CD4-positive, alpha-beta T cell treated with Interleukin-6 at 100 ng/mL for 8 hours (primary cell): ENCODE results near the gene SMC5.
"Not testable (repeated sequence)": the region's sequence is repeated elsewhere in the genome, so short reads cannot be mapped to it uniquely, and the experiment has no call there.

Experiments used
- DNase-seq: peaks from one replicate; pipeline ENCODE4 v3.0.0-alpha.2; 2020; ENCODE audit warnings: mixed read lengths, low spot score

SMC5 gene

GRCh38 chr9:70263421-70263820, 4.6 kb downstream of the SMC5 start:
- no peak for DNase-seq

GRCh38 chr9:70278305-70278704, 19.5 kb downstream of the SMC5 start:
- no peak for DNase-seq

- DNase-seq = no peak
Observed at GRCh38 chr9:70283848-70284247, 25.1 kb downstream of the SMC5 start.

- no peak for DNase-seq
Observed at GRCh38 chr9:70285246-70285645, 26.5 kb downstream of the SMC5 start.

- no peak for DNase-seq
Observed at GRCh38 chr9:70285981-70286598, 27.3 kb downstream of the SMC5 start.

- no peak for DNase-seq
Observed at GRCh38 chr9:70290626-70291025, 31.8 kb downstream of the SMC5 start.

GRCh38 chr9:70291446-70291845, 32.7 kb downstream of the SMC5 start:
- no peak for DNase-seq

GRCh38 chr9:70292253-70292652, 33.5 kb downstream of the SMC5 start:
- no peak for DNase-seq

- DNase-seq = no peak
Observed at GRCh38 chr9:70293214-70293613, 34.4 kb downstream of the SMC5 start.

- DNase-seq = no peak
Observed at GRCh38 chr9:70297141-70297540, 38.4 kb downstream of the SMC5 start.

- no peak for DNase-seq
Observed at GRCh38 chr9:70298245-70298771, 39.5 kb downstream of the SMC5 start.

- no peak for DNase-seq
Observed at GRCh38 chr9:70303268-70303667, 44.5 kb downstream of the SMC5 start.

GRCh38 chr9:70304810-70305209, 46.0 kb downstream of the SMC5 start:
- no peak for DNase-seq

- no peak for DNase-seq
Observed at GRCh38 chr9:70315389-70315788, 56.6 kb downstream of the SMC5 start.

- no peak for DNase-seq
Observed at GRCh38 chr9:70318002-70318401, 59.2 kb downstream of the SMC5 start.

GRCh38 chr9:70322096-70322495, 63.3 kb downstream of the SMC5 start:
- DNase-seq = no peak

- no peak for DNase-seq
Observed at GRCh38 chr9:70324963-70325362, 66.2 kb downstream of the SMC5 start.

GRCh38 chr9:70328625-70329024, 69.8 kb downstream of the SMC5 start:
- DNase-seq = not testable (repeated sequence)

- no peak for DNase-seq
Observed at GRCh38 chr9:70340572-70340971, 81.8 kb downstream of the SMC5 start.

GRCh38 chr9:70347046-70347445, 88.3 kb downstream of the SMC5 start:
- DNase-seq = no peak

GRCh38 chr9:70352356-70352755, 93.6 kb downstream of the SMC5 start:
- no peak for DNase-seq

- DNase-seq = peak; percentile 18
Observed at GRCh38 chr9:70352802-70353201, 94.0 kb downstream of the SMC5 start.

GRCh38 chr9:70355801-70356200, 97.0 kb downstream of the SMC5 start:
- DNase-seq = no peak

- DNase-seq = no peak
Observed at GRCh38 chr9:70362952-70363351, 104.2 kb downstream of the SMC5 start.
